Prostate gland (tissue), 2 donors: ENCODE measurements around the gene RGS3. TPM values are rescaled to one million over a fixed set of nuclear protein-coding genes. Genes with fewer than 3 reads are reported as not detected.

Experiments
- DNase-seq: peaks from one replicate; pipeline ENCODE4 v3.0.0-alpha.2; 2019; ENCODE audit warnings: low spot score
- H3K27ac ChIP-seq, 2 donors: fragments of 200-600 bp; sonication (generic); 2 replicates each; pipeline ENCODE4 v1.5.1; 2017 to 2019
- H3K27me3 ChIP-seq: fragments of 200-600 bp; sonication (generic); replicated peaks from 2 replicates; pipeline ENCODE4 v1.5.1; 2019; ENCODE audit not compliant: insufficient read depth
- H3K36me3 ChIP-seq, 2 donors: fragments of 200-600 bp; sonication (generic); 1 replicate in 1 of 2; 2 replicates in 1 of 2; pipeline versions ENCODE4 v1.5.1 to v1.8.1; 2017 to 2019
- H3K4me1 ChIP-seq: fragments of 200-600 bp; sonication (generic); replicated peaks from 2 replicates; pipeline ENCODE4 v1.5.1; 2019
- H3K4me3 ChIP-seq, 2 donors: fragments of 200-600 bp; sonication (generic); 2 replicates each; pipeline ENCODE4 v1.5.1; 2017 to 2019
- H3K9me3 ChIP-seq: fragments of 200-600 bp; sonication (generic); 2 replicates; pipeline ENCODE4 v1.5.1; 2017
- CTCF ChIP-seq, 4 experiments: fragments of 200-600 bp in 2 of 4; fragments of 450-650 bp in 2 of 4; sonication (generic) in 2 of 4; IDR thresholded peaks; 1 replicate in 3 of 4; 2 replicates in 1 of 4; pipeline ENCODE4 v1.5.1; 2016 to 2019; ENCODE audit warnings: antibody characterized with exemption in 4 of 4, mild to moderate bottlenecking in 2 of 4, moderate library complexity in 2 of 4
- POLR2A ChIP-seq: fragments of 450-650 bp; IDR thresholded peaks from one replicate; pipeline ENCODE4 v1.6.1; 2016; ENCODE audit warnings: antibody characterized with exemption, mild to moderate bottlenecking
- POLR2AphosphoS5 ChIP-seq: sonication (generic); formaldehyde crosslinking; IDR thresholded peaks from one replicate; pipeline ENCODE4 v1.6.1; 2017; ENCODE audit warnings: antibody characterized with exemption
- WGBS: methylation state at CpG from one replicate; pipeline ENCODE4 v1.1.5; 2018; 5-methylcytosine and 5-hydroxymethylcytosine counted together
- intact Hi-C: fragments of 100-400 bp; cut with DNase I; formaldehyde crosslinking; loops from one replicate; pipeline ENCODE4 v1.14.2; 2022
- total RNA-seq, 2 donors: library from RNA; depleted of rRNA; stranded (reverse); fragments of >200 nt; gene quantifications; one replicate each; pipeline ENCODE4 v1.1.0, GENCODE V29; 2016

Gene RGS3
- total RNA-seq, 2 donors from 2014 or later = 26.5 to 98.9 TPM

- WGBS = 77% methylated on average over 4 of the region's 4 CpGs
- no peaks in the 10 kb centered on the region for H3K27me3 ChIP-seq
- H3K27ac ChIP-seq = no peak overlapping the region
- no peaks in the 10 kb centered on the region for H3K36me3 ChIP-seq
- H3K4me1 ChIP-seq = peaks cover 7% of the 10 kb centered on the region
- intact Hi-C loops = loop anchor here (5.0 kb wide), 2 partner anchors 37 to 67 kb away; no protein-coding TSS in a partner anchor
- H3K4me3 ChIP-seq = no peak overlapping the region
- no peak for DNase-seq
- TF ChIP-seq CTCF (IDR thresholded peaks at IDR 0.05) = no peak
- no peak for TF ChIP-seq POLR2AphosphoS5
- no peak for TF ChIP-seq POLR2A
- H3K9me3 ChIP-seq = no peaks in the 10 kb centered on the region
Observed at GRCh38 chr9:113524468-113524867, 60.9 kb downstream of the RGS3 start.

GRCh38 chr9:113525205-113525604, 61.7 kb downstream of the RGS3 start:
- TF ChIP-seq POLR2A = no peak
- TF ChIP-seq CTCF (IDR thresholded peaks at IDR 0.05) = no peak
- no peak for TF ChIP-seq POLR2AphosphoS5
- intact Hi-C loops = loop anchor here (5.0 kb wide), 1 partner anchor 37 kb away; no protein-coding TSS in a partner anchor
- WGBS = 58% methylated on average over 4 of the region's 4 CpGs
- Histone ChIP-seq H3K9me3 (no peaks in the 10 kb centered on the region), H3K36me3 (no peaks in the 10 kb centered on the region), H3K4me3 (no peak overlapping the region), H3K4me1 (peaks cover 7% of the 10 kb centered on the region), H3K27ac (no peak overlapping the region), H3K27me3 (no peaks in the 10 kb centered on the region)
- DNase-seq = no peak

- no peaks in the 10 kb centered on the region for H3K36me3 ChIP-seq
- no peaks in the 10 kb centered on the region for H3K27me3 ChIP-seq
- peaks cover 7% of the 10 kb centered on the region for H3K4me1 ChIP-seq
- TF ChIP-seq POLR2AphosphoS5 = no peak
- TF ChIP-seq POLR2A = no peak
- no peak for TF ChIP-seq CTCF (IDR thresholded peaks at IDR 0.05)
- intact Hi-C loops = loop anchor here (5.0 kb wide), 1 partner anchor 36 kb away; no protein-coding TSS in a partner anchor
- H3K4me3 ChIP-seq = no peak overlapping the region
- no peak for DNase-seq
- no peak overlapping the region for H3K27ac ChIP-seq
- H3K9me3 ChIP-seq = no peaks in the 10 kb centered on the region
- 82% methylated on average over 8 of the region's 8 CpGs for WGBS
Observed at GRCh38 chr9:113525831-113526230, 62.3 kb downstream of the RGS3 start.

GRCh38 chr9:113526231-113526746, 62.8 kb downstream of the RGS3 start:
- Histone ChIP-seq H3K4me1 (peaks cover 7% of the 10 kb centered on the region), H3K4me3 (no peak overlapping the region), H3K27me3 (no peaks in the 10 kb centered on the region), H3K9me3 (no peaks in the 10 kb centered on the region), H3K27ac (peak overlapping the region in 1 of 2 donors; percentile 58), H3K36me3 (no peaks in the 10 kb centered on the region)
- intact Hi-C loops = loop anchor here (5.0 kb wide), 1 partner anchor 36 kb away; no protein-coding TSS in a partner anchor
- DNase-seq = no peak
- TF ChIP-seq CTCF (IDR thresholded peaks at IDR 0.05) = no peak
- no peak for TF ChIP-seq POLR2A
- no peak for TF ChIP-seq POLR2AphosphoS5
- WGBS = 83% methylated on average over 8 of the region's 8 CpGs

- no peak for DNase-seq
- H3K9me3 ChIP-seq = no peaks in the 10 kb centered on the region
- H3K27ac ChIP-seq = peak overlapping the region; percentile 53 to 58
- intact Hi-C loops = loop anchor here (5.0 kb wide), 1 partner anchor 35 kb away; no protein-coding TSS in a partner anchor
- H3K4me3 ChIP-seq = no peak overlapping the region
- TF ChIP-seq POLR2AphosphoS5 (peak; percentile 22), POLR2A (no peak), CTCF (IDR thresholded peaks at IDR 0.05) (no peak)
- no peaks in the 10 kb centered on the region for H3K36me3 ChIP-seq
- H3K4me1 ChIP-seq = peaks cover 7% of the 10 kb centered on the region
- no peaks in the 10 kb centered on the region for H3K27me3 ChIP-seq
- 38% methylated on average over 4 of the region's 4 CpGs for WGBS
Observed at GRCh38 chr9:113526841-113527240, 63.3 kb downstream of the RGS3 start.
